ENCODE data around the gene HTR3B.
"Not testable (repeated sequence)": the region's sequence is repeated elsewhere in the genome, so short reads cannot be mapped to it uniquely, and the experiment has no call there.

The HTR3B gene

DNA sequence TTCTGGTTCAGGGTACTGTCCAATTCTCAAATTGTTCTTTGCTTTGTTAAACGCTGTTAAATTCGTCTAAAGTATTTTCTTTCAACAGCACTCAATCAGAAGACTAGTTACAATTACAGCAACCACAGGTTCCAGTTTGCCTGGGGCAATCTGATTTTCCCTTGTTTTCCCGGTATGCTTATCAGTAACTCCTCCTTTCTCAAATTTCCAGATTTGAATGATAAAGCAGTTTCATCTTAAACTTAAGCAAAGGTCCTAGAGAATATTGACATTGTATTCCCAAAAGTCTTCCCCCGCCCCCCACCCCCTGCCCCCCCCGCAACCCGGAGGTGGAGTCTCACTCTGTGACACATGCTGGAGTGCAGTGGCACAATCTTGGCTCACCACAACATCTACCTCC lies 18.7 kb upstream of the HTR3B start:
- no peak for DNase-seq

DNA sequence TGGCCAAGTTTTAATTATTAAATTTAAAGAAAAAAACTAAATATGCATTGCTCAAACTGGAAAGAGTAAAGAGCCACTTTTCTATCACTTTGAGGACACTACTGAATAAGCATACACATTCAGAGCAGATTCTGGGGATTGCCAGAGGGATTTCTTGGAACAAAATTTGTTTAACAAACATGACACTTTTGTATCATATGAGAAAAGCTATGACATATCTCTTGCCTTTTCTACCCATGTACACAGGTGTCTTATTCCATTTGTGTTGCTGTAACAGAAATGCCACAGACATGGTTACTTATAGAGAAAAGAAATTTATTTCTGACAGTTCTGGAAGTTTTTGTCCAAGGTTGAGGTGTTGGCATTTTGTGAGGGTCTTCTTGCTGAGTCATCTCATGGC lies 15.7 kb upstream of the HTR3B start:
- DNase-seq, result no peak

DNA sequence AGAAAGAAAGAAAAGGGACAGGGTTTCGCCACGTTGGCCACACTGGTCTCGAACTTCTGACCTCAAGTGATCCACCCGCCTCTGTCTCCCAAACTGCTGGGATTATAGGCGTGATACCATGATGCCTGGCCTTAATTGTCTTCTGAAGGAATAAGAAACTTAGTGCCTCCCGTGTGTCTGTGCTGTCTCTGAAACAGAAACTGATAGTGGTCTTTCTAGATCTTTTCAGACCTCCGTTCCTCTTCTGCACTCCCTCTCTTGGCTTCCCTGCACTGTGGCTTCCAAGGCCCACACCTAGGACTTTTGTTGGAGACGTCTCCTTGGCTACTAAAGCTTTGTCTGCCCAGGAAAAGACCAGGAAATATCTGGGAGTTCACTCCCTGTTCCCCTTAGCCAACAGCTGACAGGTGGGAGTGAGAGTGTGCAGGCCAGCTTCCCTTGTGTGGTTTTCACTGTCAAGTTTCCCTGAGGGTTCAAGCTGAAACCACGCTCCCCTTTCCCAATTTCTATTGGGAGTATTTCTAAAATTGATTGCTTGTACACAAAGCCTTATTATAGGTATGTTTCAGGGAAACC lies 10.1 kb upstream of the HTR3B start:
- no peak for DNase-seq

DNA sequence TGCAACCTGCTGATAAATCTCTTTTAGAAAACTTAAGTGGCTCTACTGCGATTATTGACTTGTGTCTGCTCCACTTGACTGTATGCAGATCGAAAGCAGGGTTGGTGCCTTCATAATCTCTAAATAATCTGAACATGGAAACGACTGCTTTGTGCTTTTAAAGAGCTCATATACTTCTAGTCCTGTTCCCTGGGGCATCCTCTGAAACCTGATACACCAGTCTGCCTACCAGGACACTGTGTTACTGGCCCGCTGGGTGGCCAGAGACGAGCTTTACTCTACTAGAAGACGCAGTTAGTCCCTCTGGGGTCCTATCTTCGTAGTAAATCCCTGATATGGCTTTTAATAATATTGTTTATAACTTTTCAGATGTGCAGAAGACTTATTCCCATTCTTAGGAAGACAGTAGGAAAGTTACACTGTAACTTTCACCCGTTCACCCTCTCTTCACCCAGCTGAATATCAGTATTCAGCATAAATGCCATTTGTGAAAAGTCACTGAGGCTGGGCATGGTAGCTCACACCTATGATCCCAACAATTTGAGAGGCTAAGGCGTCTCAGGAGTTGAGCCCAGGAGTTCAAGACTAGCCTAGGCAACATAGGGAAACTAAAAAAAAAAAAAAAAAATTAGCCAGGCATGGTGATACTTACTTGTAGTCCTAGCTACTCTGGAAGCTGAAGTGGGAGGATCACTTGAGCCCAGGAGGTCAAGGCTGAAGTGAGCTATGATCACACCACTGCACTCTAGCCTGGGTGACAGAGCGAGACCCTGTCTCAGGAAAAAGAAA lies 9.0 kb upstream of the HTR3B start:
- DNase-seq, result no peak

DNA sequence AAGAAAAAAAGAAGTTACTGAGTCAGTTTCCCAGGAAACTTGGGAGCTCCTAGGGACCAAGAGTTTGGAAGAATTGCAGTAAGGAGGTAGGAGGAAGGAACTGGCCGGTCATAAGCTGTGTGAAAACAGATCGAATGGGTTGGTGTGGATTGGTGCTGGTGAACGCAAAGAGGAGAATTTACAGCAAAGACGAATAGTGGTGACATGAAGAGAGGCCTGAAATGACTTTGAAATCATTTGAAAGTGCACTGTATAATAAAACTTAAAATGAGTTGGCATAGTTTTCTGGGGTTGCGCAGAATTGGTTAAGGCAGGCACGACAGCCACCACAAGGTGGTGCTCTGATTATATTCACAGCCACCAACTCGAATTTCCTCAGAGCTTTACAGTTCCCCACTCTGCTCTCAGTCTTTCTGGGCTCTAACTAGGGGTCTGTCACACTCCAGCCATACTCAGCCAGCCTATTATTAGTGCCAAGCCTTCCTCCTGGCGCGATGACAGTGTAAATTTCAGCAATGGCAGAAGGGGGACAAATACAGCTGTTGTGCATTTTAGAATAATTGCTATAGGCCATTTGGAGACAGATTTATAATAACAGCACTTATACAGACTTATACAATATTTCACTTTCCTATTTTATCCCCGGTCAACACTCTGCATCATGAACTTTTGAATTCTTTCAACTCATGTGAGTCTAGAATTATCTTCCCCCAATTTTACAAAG lies 8.3 kb upstream of the HTR3B start:
- DNase-seq, result peak; percentile 70

DNA sequence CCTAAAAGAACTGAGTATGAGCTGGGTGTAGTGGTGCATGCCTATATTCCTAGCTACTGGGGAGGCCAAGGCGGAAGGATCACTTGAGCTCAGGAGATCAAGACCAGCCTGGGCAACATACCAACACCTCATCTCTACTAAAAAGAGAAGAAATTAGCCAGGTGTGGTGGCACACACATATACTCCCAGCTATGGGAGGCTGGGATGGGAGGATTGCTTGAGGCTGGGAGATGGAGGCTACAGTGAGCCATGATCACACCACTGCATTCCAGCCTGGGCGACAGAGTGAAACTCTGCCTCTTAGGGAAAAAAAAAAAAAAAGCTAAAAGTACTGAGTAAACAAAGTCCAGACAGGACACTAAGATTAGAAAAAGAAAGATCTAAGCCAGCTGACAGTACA lies 3.5 kb upstream of the HTR3B start:
- no peak for DNase-seq

DNA sequence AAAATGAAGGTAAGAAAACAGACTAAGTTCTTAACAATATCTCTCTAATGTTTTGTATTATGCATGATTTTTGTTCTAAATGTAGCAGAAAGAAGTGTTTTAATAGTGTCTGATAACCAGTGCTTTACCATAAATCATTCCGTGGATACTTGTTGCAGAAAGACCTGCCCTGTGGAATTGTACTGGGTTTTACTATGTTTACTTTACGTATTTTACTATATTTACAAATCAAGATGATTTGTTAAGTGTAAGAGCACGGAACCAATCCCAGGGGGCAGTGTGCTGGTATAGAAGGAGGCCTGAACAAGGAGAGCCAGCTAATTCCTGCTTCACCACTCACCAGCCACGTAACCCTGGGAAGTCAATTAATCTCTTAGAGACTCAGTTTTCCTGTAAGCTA lies 1.4 kb downstream of the HTR3B start:
- DNase-seq, result no peak

DNA sequence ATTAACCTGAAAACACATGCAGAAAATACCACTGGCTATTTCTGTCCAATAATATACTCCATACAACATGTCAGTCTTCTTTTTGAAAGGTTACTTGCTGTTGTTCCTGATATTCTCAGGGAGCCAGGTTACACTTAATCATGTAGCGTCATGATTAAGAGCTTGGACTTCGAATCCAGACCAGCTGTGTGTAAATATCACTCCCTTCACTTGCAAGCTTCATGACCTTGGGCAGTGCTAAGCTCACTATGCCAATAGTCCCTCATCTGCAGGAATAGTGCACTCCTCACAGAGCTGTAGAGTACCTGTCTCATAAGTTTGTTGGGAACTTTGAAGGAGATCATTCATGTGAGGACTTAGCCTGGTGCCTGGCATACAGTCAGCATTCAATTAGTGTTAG lies 1.9 kb downstream of the HTR3B start:
- no peak for DNase-seq

DNA sequence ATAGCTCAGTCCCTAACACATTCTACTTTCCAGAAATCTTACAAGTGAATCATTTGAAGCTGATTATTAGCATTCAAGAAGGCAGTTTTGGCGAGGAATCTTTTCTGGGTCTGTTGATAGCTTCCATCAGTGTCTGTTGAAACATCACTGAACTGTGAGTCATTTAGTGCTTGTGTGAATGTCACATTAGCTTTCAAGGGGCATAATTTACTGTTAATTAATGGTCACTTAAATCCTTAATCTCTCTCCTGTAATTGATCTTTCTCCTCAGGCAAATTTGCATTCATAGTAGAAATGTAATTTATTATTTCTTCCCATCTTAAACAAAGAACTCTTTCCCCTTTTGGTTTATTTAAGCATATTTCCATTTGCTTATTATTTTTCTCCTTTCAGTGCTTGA lies 2.6 kb downstream of the HTR3B start:
- DNase-seq, result peak; percentile 25

DNA sequence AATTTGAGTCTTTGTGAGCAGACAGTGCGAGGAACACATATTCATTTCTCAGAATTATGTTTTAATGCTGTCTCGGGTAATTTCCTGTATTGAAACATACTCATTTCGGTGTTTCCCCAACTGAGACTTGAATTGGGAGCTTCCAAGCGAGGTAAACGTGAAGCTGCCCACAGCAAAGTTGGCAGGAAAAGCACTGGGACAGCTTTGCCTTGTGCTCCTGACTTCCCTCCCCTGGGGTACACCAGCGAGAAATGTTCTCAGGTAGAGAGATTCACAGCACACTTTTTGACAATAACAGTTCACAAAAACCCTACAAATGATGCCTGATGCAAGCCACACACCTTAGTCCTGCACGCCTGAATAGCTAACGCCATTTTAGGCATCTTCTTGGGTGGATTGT lies 3.1 kb downstream of the HTR3B start:
- no peak for DNase-seq

DNA sequence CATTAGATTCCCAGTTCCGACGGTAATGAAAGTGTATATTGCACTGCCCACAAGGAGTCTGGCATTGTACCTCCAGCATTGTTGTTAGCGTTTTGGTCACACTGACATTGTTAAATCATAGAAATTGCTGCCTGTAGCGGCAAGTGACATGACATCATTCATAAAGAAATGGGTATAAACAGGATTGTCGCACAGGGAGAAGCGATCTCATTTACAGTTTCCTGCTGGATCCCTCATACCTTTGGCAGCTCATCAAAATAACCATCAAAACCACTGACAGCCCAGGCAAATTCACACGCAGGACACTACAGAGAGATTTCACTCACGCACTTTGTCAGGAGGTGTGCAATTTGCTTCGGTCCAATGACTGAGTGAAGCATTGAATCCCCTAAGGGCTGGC lies 3.5 kb downstream of the HTR3B start:
- no peak for DNase-seq

DNA sequence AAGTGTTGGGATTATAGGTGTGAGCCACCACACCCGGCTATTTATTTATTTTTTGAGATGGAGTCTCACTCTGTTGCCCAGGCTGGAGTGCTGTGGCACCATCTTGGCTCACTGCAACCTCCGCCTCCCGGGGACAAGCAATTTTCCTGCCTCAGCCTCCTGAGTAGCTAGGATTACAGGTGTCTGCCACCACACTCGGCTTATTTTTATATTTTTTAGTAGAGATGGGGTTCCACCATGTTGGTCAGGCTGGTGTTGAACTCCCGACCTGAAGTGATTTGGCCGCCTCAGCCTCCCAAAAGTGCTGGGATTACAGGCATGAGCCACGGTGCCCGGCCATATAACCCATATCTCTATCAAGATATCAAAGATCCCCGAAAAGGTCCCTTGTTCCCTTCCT lies 6.9 kb downstream of the HTR3B start:
- not testable (repeated sequence) for DNase-seq

DNA sequence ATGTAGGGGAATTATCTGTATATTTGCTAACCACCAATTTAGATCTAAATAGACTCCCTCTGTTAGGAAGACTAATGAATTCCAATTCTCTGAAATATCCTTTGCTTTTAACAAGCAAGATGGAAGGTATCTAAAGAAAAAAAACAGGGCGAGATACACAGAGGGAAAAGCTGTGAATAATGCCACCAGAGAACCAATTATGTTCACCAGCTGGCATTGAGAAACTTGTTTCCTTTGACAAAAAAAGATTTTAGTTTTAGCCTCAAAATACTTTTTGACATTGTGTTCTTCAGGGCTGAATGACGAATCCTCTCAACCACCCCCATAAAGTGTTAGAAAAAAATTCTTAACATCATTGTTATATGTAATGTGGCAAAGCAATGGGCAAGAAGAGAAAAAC lies 19.0 kb downstream of the HTR3B start:
- no peak for DNase-seq

DNA sequence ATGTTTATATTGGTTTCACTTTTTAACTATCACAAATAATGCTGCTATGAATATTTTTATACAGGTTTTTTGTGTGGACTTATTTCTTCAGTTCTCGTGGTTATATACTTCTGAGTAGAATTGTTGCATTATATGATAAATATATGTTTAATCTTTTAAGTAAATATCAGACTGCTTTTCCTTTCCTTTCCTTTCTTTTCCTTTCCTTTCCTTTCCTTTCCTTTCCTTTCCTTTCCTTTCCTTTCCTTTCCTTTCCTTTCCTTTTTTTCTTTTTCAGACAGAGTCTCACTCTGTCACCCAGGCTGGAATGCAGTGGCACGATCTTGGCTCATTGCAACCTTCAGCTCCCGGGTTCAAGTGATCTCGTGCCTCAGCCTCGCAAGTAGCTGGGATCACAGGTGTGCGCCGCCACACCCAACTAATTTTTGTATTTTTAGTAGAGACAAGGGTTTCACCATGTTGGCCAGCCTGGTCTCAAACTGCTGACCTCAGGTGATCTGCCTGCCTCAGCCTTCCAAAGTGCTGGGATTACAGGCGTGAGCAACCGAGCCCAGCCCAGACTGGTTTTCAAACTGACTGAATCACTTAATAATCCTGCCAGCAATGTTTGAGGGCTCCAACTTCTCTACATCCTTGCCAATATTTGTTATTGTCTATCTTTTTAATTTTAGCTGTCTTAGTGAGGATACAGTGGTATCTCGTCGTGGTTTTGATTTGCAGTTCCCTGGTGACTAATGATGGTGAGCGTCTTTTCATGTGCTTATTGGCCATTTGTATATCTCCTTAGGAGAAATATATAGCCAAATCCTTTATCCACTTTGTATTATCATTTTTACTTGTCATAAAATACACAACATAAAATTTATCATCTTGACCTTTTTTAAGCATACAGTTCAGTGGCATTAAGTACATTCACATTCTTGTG lies 21.9 kb downstream of the HTR3B start:
- DNase-seq, result no peak

DNA sequence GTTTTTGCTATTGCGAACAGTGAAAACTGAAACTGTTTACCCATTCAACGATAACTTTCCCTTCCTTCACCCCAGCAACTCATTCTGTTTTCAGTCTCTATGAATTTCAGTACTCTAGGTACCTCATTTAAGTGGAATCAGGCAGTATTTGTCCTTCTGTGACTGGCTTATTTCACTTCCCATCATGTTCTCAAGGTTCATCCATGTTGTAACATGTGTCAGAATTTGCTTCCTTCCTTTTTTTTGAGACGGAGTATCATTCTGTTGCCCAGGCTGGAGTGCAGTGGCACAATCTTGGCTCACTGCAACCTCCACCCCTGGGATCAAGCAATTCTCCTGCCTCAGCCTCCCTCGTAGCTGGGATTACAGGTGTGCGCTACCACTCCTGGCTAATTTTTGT lies 23.7 kb downstream of the HTR3B start:
- DNase-seq, result no peak

DNA sequence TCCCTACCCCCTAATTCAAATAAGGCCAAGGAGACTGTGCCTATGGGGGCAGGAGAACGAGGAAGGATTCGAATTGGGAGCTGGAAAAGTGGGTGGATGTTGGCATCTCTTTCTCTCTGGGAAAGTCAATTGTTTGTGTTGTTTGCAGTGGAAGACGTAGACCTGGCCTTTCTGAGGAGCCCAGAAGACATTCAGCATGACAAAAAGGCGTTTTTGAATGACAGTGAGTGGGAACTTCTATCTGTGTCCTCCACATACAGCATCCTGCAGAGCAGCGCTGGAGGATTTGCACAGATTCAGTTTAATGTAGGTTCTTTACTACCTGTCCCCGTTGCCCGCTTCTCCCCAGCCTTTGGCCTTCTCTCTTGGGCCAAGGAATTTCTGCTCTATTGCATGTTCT lies 28.2 kb downstream of the HTR3B start:
- no peak for DNase-seq

DNA sequence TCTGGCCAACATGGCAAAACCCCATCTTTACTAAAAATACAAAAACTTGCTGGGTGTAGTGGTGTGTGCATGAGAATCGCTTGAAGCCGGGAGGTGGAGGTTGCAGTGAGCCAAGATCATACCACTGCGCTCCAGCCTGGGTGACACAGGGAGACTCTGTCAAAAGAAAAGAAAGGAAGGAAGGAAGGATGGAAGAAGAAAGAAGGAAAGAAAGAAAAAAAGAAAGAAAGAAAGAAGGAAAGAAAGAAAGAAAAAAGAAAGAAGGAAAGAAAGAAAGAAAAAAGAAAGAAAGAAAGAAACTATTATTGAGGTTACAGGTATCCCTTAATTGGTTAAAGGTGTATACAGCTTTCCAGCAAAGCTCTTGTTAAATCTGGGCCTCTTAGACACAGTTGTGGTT lies 29.6 kb downstream of the HTR3B start:
- DNase-seq, result not testable (repeated sequence)

DNA sequence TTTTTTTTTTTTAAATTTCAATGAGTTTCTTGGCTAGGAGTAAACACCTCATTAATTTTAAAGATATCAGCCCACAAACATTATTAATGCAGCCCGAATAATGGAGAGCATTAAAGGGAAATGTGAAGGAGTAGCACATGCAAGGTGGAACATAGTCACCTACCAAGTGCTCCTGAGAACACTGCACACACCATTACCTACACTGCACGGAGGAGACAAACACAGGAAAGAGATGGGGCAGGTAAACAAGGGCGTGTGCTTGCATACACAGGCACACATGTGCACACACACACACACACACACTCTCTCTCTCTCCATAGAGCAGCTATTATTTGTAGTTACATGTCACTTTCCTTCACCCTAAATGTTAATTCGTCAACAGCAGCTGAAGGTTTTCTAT lies 30.2 kb downstream of the HTR3B start:
- no peak for DNase-seq

DNA sequence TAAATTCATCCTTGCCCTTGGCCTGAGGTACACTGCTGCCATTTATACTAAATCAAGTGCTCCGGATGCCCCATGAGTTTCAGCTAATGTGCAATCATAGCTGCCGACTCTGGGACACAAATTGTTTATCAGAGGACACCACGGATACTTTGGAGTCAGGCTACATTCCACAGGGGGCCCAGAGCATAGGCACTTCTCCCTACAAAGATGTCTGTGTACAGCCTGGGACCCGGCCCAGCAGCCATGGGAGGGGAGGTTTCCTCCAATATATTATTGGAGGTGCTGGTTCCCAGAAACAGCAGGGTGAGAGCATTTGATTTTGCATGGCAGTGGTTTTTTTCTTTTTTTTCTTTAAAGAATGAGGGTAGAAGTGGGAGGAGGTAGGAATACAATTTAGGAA lies 31.3 kb downstream of the HTR3B start:
- DNase-seq, result no peak

DNA sequence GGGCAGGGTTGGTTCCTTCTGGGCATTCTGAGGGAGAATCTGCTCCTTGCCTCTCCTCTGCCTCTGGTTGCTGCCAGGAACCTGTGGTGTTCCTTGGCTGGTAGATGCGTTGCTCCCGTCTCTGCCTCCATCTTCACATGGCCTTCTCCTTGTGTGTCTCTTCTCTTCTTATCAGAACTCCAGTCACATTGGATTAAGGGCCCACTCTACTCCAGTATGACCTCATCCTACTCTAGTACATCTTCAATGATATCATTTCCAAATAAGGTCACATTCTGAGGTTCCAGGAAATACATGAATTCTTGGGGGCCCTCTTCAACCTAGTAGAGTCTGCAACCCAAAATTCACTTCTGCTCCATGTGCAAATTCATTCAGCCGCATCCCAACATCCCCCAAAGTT lies 33.3 kb downstream of the HTR3B start:
- no peak for DNase-seq

DNA sequence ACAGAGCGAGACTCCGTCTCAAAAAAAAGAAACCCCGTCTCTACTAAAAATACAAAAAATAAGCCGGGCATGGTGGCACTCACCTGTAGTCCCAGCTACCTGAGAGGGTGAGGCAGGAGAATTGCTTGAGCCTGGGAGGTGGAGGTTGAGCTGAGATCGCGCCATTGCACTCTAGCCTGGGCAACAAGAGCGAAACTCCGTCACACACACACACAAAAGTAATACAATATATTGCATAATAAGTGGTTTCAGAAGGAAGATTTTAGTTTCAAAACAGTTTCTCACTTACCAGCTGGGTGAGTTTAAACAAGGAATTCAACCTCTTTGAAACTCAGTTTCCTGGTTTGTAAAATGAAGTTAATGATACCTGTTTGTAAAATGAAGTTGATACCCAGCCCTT lies 37.7 kb downstream of the HTR3B start:
- no peak for DNase-seq

DNA sequence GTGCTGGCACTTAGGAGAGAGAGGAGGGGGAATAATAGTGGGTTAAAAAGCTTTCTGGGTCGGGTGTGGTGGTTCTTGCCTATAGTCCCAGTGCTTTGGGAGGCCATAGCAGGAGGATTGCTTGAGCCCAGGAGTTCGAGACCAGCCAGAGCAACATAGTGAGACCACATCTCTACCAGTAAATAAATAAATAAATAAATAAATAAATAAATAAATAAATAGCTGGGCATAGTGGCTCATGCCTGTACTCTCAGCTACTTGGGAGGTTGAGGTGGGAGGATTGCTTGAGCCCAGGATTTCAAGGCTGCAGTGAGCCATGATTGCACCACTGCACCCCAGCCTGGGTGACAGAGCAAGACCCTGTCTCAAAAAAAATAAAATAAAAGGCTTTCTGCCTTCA lies 41.6 kb downstream of the HTR3B start:
- DNase-seq, result not testable (repeated sequence)

DNA sequence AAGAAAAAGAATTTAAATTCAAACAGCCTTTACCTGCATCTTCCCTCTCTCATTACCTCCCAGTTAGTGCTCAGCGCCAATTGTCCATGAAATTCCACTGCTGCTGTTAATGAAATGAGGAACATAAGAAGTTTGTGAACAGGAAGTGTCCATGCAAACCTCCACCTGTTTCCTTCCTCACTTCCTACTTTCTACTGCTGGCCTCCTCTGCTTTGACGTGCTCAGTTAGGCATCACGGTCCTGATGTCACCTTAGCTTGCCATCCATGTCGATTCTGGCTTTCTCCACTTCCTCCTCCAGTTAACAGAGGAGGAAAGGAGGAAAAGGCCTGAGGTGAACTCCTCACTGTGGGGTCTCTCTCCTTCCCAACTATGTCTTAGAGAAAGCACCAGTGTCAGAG lies 43.4 kb downstream of the HTR3B start:
- no peak for DNase-seq
